ENCODE data around the gene TADA1. TPM values are rescaled to one million over a fixed set of nuclear protein-coding genes. Genes with fewer than 3 reads are reported as not detected.

TADA1 gene
- 13.3 and 13.7 TPM in 2 replicates for total RNA-seq

GRCh38 chr1:166875734-166876539 is at the start of gene TADA1:
Gene TADA1 (minus strand): TSS chr1:166876264. CDS start chr1:166876233, 31 bp downstream.

GRCh38 chr1:166838766-166839599 is 37.1 kb downstream of the TADA1 start, which contains the start of gene POGK:
Gene POGK (plus strand): TSS chr1:166839475. CDS start chr1:166840957, 1,482 bp downstream.

Other genes with a start within 250 kb of the TADA1 start
- gene POGK, start 36.8 kb downstream of the TADA1 start, total RNA-seq: 35.5 and 42.1 TPM in 2 replicates
- not detected in 2 replicates for gene ILDR2, start 99.3 kb upstream of the TADA1 start, total RNA-seq
- gene MAEL, start 113.0 kb upstream of the TADA1 start, total RNA-seq: not detected in 2 replicates
- gene GPA33, start 214.1 kb upstream of the TADA1 start, total RNA-seq: not detected in 2 replicates
- not detected in 2 replicates for gene STYXL2, start 217.8 kb upstream of the TADA1 start, total RNA-seq

All from nasal cavity respiratory epithelium epithelial cell of viscerocranial mucosa (primary cell).